Measurements from ENCODE around the gene GEMIN8. TPM values are rescaled to one million over a fixed set of nuclear protein-coding genes. Genes with fewer than 3 reads are reported as not detected.

Gene GEMIN8
- total RNA-seq, 1 donor from 2014 or later = 17.4 TPM

Other genes with a start within 250 kb of the GEMIN8 start
- gene GPM6B, start 212.8 kb downstream of the GEMIN8 start, total RNA-seq = 3.6 TPM

All from esophagus mucosa (tissue), 1 donor.